ENCODE results near the gene FAM171A2. TPM values are rescaled to one million over a fixed set of nuclear protein-coding genes. Genes with fewer than 3 reads are reported as not detected.
A peak's percentile ranks its signal among the peaks of the same experiment; 100 is the strongest.

The FAM171A2 gene
- total RNA-seq, 2 donors from 2014 or later: 45.7 to 51.9 TPM

DNA sequence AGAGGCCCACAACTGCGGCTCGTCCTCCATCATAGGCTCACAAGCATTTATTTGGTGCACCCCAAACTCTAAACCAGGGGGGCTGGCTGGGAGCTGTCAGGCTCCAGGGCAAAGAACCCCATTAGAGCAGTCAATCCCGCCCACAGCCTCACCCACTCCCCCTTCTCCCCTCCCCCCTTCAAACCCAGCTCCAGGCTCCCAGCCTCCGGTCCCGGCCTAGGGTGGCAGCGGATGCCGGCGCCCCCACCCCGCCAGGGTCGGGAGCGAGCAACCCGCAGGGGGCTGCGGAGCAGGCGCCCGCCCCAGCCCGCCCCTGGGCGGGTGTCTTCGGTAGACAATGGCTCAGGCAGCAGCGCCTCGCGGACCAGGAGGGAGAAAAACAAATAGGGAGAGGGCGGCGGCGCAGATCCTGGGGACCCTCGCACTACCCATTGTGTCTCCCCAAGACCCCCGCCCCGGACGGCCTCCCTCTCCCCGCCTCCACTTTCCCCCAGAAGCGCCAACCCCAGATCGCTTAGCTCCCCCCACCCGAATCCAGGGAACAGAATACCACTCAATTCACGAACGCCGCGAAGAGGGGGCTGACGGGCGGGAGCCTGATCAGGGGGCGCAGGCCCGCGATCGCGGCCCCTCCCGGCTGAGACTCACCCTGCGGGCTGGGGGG is 572 bp downstream of the FAM171A2 start:
- TF ChIP-seq, protein P1, sequence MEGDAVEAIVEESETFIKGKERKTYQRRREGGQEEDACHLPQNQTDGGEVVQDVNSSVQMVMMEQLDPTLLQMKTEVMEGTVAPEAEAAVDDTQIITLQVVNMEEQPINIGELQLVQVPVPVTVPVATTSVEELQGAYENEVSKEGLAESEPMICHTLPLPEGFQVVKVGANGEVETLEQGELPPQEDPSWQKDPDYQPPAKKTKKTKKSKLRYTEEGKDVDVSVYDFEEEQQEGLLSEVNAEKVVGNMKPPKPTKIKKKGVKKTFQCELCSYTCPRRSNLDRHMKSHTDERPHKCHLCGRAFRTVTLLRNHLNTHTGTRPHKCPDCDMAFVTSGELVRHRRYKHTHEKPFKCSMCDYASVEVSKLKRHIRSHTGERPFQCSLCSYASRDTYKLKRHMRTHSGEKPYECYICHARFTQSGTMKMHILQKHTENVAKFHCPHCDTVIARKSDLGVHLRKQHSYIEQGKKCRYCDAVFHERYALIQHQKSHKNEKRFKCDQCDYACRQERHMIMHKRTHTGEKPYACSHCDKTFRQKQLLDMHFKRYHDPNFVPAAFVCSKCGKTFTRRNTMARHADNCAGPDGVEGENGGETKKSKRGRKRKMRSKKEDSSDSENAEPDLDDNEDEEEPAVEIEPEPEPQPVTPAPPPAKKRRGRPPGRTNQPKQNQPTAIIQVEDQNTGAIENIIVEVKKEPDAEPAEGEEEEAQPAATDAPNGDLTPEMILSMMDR (conservative IDR thresholded peaks at IDR 0.05): no peak
- Histone ChIP-seq H3K27ac (ENCODE audit: low read depth, low read length) (peak overlapping the region; percentile 57), H3K27me3 (ENCODE audit: control insufficient read depth, insufficient read depth, low read length, poor library complexity, severe bottlenecking) (peaks cover 5% of the 10 kb centered on the region), H3K9ac (ENCODE audit: extremely low read depth, low read length, poor library complexity, severe bottlenecking) (peak overlapping the region; percentile 87), H3K4me1 (ENCODE audit: control insufficient read depth, insufficient read depth, low read length) (peaks cover 20% of the 10 kb centered on the region), H3K36me3 (ENCODE audit: control insufficient read depth, insufficient read depth, low read length) (peaks cover 18% of the 10 kb centered on the region), H3K9me3 (ENCODE audit: control insufficient read depth, low read length) (no peaks in the 10 kb centered on the region), H3K4me3 (ENCODE audit: low read length) (peak overlapping the region; percentile 87)
- Mint-ChIP-seq H3K4me1 (peaks cover 16% of the 10 kb centered on the region), H3K27me3 (ENCODE audit: insufficient read depth) (peaks cover 36% of the 10 kb centered on the region), H3K27ac (peak overlapping the region; percentile 79), H3K36me3 (ENCODE audit: low read depth) (peaks cover 12% of the 10 kb centered on the region), H3K4me3 (peak overlapping the region; percentile 73), H3K9me3 (no peaks in the 10 kb centered on the region)
- 0% methylated on average over 4 to 45 of the region's 45 CpGs for WGBS, 2 experiments (ENCODE audit: insufficient coverage in 1 of 2, insufficient read length in 1 of 2)
- DNase-seq: peak; percentile 82

DNA sequence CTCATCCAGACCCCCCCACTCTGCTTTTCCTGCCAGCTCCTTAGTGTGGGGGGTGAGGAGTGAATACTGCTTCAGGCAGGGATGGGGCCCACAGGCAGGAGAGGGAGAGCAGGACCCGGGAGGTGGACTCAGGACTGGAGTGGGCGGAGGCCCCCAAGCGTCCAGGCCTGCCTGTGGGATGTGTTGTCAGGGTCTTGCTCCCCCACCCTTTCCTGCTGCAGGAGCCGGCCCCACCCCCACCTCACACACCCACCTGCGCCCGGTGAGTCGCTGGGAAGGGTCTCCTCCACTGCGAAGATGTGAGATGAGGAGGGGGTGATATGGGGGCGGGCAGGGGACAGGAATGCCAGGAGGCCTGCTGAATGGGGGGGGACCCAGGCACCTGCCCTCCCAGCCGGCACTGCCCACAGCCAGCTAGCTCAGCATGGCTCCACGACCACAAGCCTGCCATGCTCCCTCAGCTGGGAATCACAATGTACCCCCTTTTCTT is 1.1 kb downstream of the FAM171A2 start:
- Histone ChIP-seq H3K9me3 (ENCODE audit: control insufficient read depth, low read length) (no peaks in the 10 kb centered on the region), H3K27me3 (ENCODE audit: control insufficient read depth, insufficient read depth, low read length, poor library complexity, severe bottlenecking) (peaks cover 5% of the 10 kb centered on the region), H3K27ac (ENCODE audit: low read depth, low read length) (no peak overlapping the region), H3K4me1 (ENCODE audit: control insufficient read depth, insufficient read depth, low read length) (peaks cover 20% of the 10 kb centered on the region), H3K4me3 (ENCODE audit: low read length) (peak overlapping the region; percentile 87), H3K36me3 (ENCODE audit: control insufficient read depth, insufficient read depth, low read length) (peaks cover 23% of the 10 kb centered on the region), H3K9ac (ENCODE audit: extremely low read depth, low read length, poor library complexity, severe bottlenecking) (peak overlapping the region; percentile 87)
- Mint-ChIP-seq H3K36me3 (ENCODE audit: low read depth) (peaks cover 12% of the 10 kb centered on the region), H3K27me3 (ENCODE audit: insufficient read depth) (peaks cover 35% of the 10 kb centered on the region), H3K27ac (no peak overlapping the region), H3K9me3 (no peaks in the 10 kb centered on the region), H3K4me1 (peaks cover 16% of the 10 kb centered on the region), H3K4me3 (peak overlapping the region; percentile 73)
- 16 to 20% methylated on average over 1 to 6 of the region's 11 CpGs for WGBS, 2 experiments (ENCODE audit: insufficient coverage in 1 of 2, insufficient read length in 1 of 2)
- TF ChIP-seq, protein P1 (conservative IDR thresholded peaks at IDR 0.05): no peak
- peak; percentile 70 for DNase-seq

DNA sequence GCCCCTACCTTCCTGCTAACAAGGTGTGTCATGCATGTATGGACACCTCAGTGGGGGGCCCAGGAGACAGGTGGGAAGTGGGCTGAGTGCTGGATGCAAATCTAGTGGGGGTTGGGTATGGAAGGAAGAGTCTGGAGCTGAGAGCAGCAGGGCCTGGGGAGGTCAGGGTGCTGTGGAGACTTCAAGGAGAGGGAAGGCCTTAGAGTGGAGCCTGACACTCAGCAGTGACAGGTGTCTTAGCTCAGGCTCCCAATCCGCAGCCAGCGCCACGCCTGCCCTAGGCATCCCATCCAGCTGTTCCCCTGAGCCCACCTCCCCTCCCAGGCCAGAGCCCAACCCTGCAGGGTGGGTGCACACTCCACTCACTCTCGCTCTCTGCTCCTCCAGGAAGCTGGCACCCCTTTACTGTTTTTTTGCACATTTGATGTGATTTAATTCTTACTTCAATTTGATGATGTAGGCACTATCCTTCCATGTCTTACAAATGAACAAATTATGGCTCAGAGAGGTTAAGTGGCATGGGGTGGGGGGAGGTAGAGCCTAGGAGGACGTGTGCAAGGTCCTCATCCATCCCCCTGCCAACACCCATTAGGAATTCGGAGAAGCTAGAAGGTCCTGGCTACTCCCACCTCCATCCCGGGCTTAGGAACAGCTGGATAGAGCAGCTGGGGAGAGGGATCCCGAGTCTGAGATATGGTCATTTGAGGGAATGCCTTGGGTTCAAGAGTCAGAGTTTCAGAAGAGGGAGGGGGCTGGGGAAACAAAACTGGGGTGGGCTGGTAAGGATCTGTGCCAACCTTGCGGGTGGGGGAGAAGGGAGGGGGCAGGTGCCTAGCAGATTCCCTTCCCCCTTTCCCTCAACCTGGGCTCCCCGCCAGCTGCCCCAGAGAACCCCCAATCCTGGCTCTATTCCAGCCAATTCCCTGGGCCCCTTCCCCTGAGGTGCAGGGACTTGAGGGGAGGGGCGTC is 2.1 kb downstream of the FAM171A2 start:
- peaks cover 20% of the 10 kb centered on the region for H3K4me1 ChIP-seq (ENCODE audit: control insufficient read depth, insufficient read depth, low read length)
- peaks cover 5% of the 10 kb centered on the region for H3K27me3 ChIP-seq (ENCODE audit: control insufficient read depth, insufficient read depth, low read length, poor library complexity, severe bottlenecking)
- WGBS, 2 experiments (ENCODE audit: insufficient coverage in 1 of 2, insufficient read length in 1 of 2): 74 to 79% methylated on average over 3 to 11 of the region's 11 CpGs
- H3K4me3 ChIP-seq (ENCODE audit: low read length): peak overlapping the region; percentile 87
- DNase-seq: peak; percentile 82
- Mint-ChIP-seq H3K4me3 (peak overlapping the region; percentile 73), H3K36me3 (ENCODE audit: low read depth) (peaks cover 12% of the 10 kb centered on the region), H3K27me3 (ENCODE audit: insufficient read depth) (peaks cover 27% of the 10 kb centered on the region), H3K9me3 (no peaks in the 10 kb centered on the region), H3K27ac (no peak overlapping the region), H3K4me1 (peaks cover 16% of the 10 kb centered on the region)
- H3K9ac ChIP-seq (ENCODE audit: extremely low read depth, low read length, poor library complexity, severe bottlenecking): no peak overlapping the region
- H3K9me3 ChIP-seq (ENCODE audit: control insufficient read depth, low read length): no peaks in the 10 kb centered on the region
- peaks cover 23% of the 10 kb centered on the region for H3K36me3 ChIP-seq (ENCODE audit: control insufficient read depth, insufficient read depth, low read length)
- H3K27ac ChIP-seq (ENCODE audit: low read depth, low read length): no peak overlapping the region
- TF ChIP-seq, protein P1 (conservative IDR thresholded peaks at IDR 0.05): no peak

Measured in endodermal cell (in vitro differentiated cells).